HAP-1 (cell line): ENCODE results near the gene PLXNC1.

Experiments used
- DNase-seq, 2 experiments: peaks; one replicate each; pipeline ENCODE4 v3.0.0-alpha.2; 2016 to 2020; ENCODE audit warnings: low spot score in 2 of 2
- H3K27me3 ChIP-seq: fragments of 250-450 bp; sonication (Bioruptor Pico); 2 replicates; pipeline ENCODE4 v1.5.1; 2020; ENCODE audit warnings: low read depth, mild to moderate bottlenecking, moderate library complexity
- H3K36me3 ChIP-seq: fragments of 250-450 bp; sonication (Bioruptor Pico); replicated peaks from 2 replicates; pipeline ENCODE4 v1.5.1; 2020; ENCODE audit warnings: mild to moderate bottlenecking
- H3K4me1 ChIP-seq: fragments of 250-450 bp; sonication (Bioruptor Pico); 2 replicates; pipeline ENCODE4 v1.5.1; 2020; ENCODE audit warnings: mild to moderate bottlenecking
- H3K4me3 ChIP-seq: fragments of 250-450 bp; sonication (Bioruptor Pico); 2 replicates; pipeline ENCODE4 v1.5.1; 2020; ENCODE audit warnings: mild to moderate bottlenecking, moderate library complexity
- H3K9me3 ChIP-seq: fragments of 250-450 bp; sonication (Bioruptor Pico); 2 replicates; pipeline ENCODE4 v1.5.1; 2020; ENCODE audit warnings: mild to moderate bottlenecking, moderate library complexity
- in situ Hi-C: fragments of 300-500 bp; cut with MboI; formaldehyde crosslinking; loops from 3 replicates; pipeline ENCODE4 v1.14.3; 2020; ENCODE audit warnings: low sequenced_read_pairs, inconsistent platforms, mixed read lengths

The PLXNC1 gene

GRCh38 chr12:94218233-94218632 is 69.9 kb downstream of the PLXNC1 start:
- Histone ChIP-seq H3K9me3 (no peaks in the 10 kb centered on the region), H3K36me3 (peaks cover 9% of the 10 kb centered on the region), H3K4me3 (no peak overlapping the region), H3K27me3 (no peaks in the 10 kb centered on the region), H3K4me1 (no peaks in the 10 kb centered on the region; the same call in 1 of the 2 replicates)
- DNase-seq: no peak
- in situ Hi-C loops: no loop called here

GRCh38 chr12:94219622-94220302 is 71.4 kb downstream of the PLXNC1 start:
- no peak for DNase-seq
- Histone ChIP-seq H3K36me3 (peaks cover 9% of the 10 kb centered on the region), H3K4me1 (no peaks in the 10 kb centered on the region), H3K9me3 (no peaks in the 10 kb centered on the region), H3K27me3 (no peaks in the 10 kb centered on the region), H3K4me3 (no peak overlapping the region)
- in situ Hi-C loops: no loop called here

DNA sequence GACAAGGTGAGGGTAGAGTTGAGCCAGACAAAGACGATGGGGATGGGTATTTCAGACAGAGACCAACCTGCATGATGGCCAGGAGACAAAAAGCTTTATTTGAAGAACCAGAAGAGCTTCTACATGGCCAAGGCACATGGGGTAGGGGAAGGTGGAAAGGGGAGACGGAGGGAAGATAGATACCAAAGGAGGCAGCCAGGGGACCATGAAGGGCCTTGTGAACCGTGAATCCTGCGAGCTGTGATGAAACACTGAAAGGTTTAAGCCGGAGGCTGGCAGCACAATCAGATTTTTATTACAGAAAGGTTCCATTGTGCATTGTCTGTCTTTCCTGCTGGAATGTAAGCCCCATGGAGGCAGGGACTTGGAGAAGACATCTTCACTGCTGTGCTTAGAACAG is 72.4 kb downstream of the PLXNC1 start:
- Histone ChIP-seq H3K36me3 (peaks cover 9% of the 10 kb centered on the region), H3K27me3 (no peaks in the 10 kb centered on the region), H3K4me3 (no peak overlapping the region), H3K4me1 (no peaks in the 10 kb centered on the region), H3K9me3 (no peaks in the 10 kb centered on the region)
- in situ Hi-C loops: no loop called here
- no peak for DNase-seq

DNA sequence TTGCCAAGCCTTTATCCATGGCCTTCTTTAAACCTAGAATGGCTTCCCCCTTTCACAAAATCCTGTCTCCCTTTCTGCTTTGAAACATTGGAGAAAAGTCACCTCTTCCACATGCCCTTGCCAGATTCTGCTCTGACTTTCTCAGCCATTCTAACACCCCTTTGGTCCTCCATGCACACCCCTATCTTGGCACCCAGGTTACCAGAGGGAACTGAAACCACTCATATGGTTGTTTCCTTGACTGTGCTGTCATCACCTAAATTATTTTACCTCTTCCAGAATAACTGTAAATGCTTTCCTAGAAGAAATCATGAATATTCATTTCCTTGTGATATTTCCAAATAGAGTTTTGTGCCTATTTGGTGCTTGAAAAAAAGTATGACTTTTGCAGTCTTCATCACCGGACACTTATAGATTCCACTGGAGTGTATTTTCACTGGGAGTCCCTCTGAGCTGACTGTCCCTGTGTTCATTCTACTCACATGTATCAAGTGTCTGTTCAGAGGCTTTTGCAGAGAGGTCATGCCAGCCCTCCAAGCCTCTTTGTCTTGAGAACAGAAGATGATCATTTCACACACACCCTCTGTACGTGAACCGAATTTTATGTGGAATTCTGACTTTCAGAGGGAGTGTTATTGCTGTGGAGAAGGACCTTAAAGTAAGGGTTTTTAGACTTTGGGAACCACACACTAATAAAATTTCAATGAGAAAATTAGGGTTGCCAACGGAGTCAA is 74.1 kb downstream of the PLXNC1 start:
- H3K4me1 ChIP-seq: no peaks in the 10 kb centered on the region
- in situ Hi-C loops: no loop called here
- no peak overlapping the region for H3K4me3 ChIP-seq
- H3K27me3 ChIP-seq: no peaks in the 10 kb centered on the region
- no peak for DNase-seq
- peaks cover 13% of the 10 kb centered on the region for H3K36me3 ChIP-seq
- no peaks in the 10 kb centered on the region for H3K9me3 ChIP-seq

- in situ Hi-C loops: no loop called here
- H3K27me3 ChIP-seq: no peaks in the 10 kb centered on the region
- H3K36me3 ChIP-seq: peaks cover 13% of the 10 kb centered on the region
- no peaks in the 10 kb centered on the region for H3K4me1 ChIP-seq
- H3K4me3 ChIP-seq: no peak overlapping the region
- no peak for DNase-seq
- no peaks in the 10 kb centered on the region for H3K9me3 ChIP-seq
Observed at GRCh38 chr12:94223842-94224241, 75.5 kb downstream of the PLXNC1 start.

DNA sequence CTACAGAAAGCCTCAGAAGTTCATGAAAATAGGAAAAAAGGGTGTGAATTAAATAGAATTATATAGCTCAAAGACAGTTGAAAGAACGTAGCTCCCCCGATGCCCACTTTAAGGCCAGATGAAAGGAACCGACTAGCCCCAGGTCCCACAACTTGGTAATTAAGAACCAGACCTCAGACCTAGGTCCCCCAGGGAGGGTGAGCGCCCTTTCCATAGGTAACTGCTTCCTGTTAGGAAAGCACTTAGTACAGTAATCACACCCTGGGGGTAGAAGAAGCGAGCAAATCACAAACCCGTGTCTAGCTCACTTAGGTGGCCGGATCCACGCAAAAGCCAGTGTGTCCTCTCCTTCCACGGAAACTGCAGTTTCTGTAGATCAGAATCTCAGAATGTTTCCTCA is 77.1 kb downstream of the PLXNC1 start:
- no peaks in the 10 kb centered on the region for H3K9me3 ChIP-seq
- in situ Hi-C loops: no loop called here
- H3K36me3 ChIP-seq: peaks cover 10% of the 10 kb centered on the region
- no peak for DNase-seq
- no peaks in the 10 kb centered on the region for H3K4me1 ChIP-seq
- H3K27me3 ChIP-seq: no peaks in the 10 kb centered on the region
- no peak overlapping the region for H3K4me3 ChIP-seq

GRCh38 chr12:94225947-94226630 is 77.7 kb downstream of the PLXNC1 start:
- no peak for DNase-seq
- Histone ChIP-seq H3K27me3 (no peaks in the 10 kb centered on the region), H3K9me3 (no peaks in the 10 kb centered on the region), H3K4me3 (no peak overlapping the region), H3K36me3 (peaks cover 6% of the 10 kb centered on the region), H3K4me1 (no peaks in the 10 kb centered on the region)
- in situ Hi-C loops: no loop called here

DNA sequence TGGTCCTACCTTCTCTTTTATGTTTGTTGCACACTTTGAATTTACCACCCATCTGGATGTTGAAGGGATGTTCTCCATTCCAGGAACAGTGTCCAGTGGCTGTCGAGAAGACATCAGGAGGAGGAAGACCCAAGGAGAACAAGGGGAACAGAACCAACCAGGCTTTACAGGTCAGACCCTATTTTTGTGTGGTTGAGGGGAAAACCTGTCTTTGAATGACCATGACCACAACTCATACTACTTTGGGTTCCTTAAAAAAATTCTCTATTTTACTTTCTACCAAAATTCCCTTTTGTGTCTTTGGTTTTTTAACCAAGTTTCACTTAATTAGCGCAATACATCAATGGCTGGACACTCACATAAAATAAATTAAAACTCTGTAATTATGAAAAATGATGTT is 78.7 kb downstream of the PLXNC1 start:
- H3K9me3 ChIP-seq: no peaks in the 10 kb centered on the region
- H3K4me3 ChIP-seq: no peak overlapping the region
- no peaks in the 10 kb centered on the region for H3K4me1 ChIP-seq
- DNase-seq: no peak
- in situ Hi-C loops: no loop called here
- H3K27me3 ChIP-seq: no peaks in the 10 kb centered on the region
- peaks cover 4% of the 10 kb centered on the region for H3K36me3 ChIP-seq

GRCh38 chr12:94228488-94228907 is 80.1 kb downstream of the PLXNC1 start:
- Histone ChIP-seq H3K4me3 (no peak overlapping the region), H3K36me3 (peaks cover 4% of the 10 kb centered on the region; the same call in 1 of the 2 replicates), H3K4me1 (peaks cover 4% of the 10 kb centered on the region), H3K9me3 (no peaks in the 10 kb centered on the region), H3K27me3 (no peaks in the 10 kb centered on the region)
- DNase-seq: no peak
- in situ Hi-C loops: no loop called here

DNA sequence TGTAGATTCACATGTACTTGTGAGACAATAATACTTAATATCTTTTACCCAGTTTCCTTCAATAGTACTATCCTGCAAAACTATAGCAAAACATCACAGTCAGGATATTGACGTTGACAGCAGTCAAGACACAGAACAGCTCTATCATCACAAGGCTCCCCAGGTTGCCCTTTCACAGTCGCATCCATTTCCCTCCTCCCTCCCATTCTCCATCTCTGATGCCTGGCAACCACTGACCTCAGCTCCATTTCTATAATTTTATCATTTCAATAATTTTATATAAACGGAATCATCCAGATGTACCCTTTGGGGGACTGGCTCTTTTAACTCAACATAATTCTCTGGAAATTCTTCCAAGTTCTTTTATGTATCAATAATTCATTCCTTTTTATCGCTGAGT is 81.5 kb downstream of the PLXNC1 start:
- in situ Hi-C loops: no loop called here
- no peak overlapping the region for H3K4me3 ChIP-seq
- H3K27me3 ChIP-seq: no peaks in the 10 kb centered on the region
- H3K36me3 ChIP-seq: peaks cover 4% of the 10 kb centered on the region; the same call in 1 of the 2 replicates
- no peak for DNase-seq
- no peaks in the 10 kb centered on the region for H3K9me3 ChIP-seq
- H3K4me1 ChIP-seq: peaks cover 17% of the 10 kb centered on the region

DNA sequence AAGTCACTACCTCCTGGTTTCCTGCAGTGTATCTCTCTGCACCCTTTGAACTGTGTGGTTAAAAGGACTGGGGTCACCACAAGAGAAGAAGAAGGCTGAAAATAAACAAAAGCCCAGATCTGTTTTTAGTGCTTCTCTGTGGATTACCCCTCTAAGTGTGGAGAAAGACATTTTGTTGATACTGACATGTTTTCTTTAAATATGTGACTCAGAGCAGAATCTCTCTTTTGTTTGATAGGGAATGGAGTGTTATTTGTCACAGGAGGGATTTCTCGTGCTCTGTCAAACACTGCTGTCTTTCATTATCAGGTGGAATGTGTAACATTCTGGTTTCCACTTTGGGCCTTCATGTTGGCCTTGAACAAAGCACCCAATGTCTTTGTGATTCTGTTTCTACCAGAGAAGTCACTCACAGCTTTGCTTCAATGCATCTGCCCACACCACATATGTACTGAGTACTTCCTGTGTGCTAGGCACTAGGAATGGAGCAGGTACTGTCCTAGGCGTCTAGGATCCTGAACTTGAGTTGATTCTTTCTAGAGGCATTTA is 82.1 kb downstream of the PLXNC1 start:
- Histone ChIP-seq H3K4me3 (no peak overlapping the region), H3K27me3 (no peaks in the 10 kb centered on the region), H3K9me3 (no peaks in the 10 kb centered on the region), H3K36me3 (peaks cover 4% of the 10 kb centered on the region; the same call in 1 of the 2 replicates), H3K4me1 (peaks cover 22% of the 10 kb centered on the region)
- DNase-seq: no peak
- in situ Hi-C loops: no loop called here

DNA sequence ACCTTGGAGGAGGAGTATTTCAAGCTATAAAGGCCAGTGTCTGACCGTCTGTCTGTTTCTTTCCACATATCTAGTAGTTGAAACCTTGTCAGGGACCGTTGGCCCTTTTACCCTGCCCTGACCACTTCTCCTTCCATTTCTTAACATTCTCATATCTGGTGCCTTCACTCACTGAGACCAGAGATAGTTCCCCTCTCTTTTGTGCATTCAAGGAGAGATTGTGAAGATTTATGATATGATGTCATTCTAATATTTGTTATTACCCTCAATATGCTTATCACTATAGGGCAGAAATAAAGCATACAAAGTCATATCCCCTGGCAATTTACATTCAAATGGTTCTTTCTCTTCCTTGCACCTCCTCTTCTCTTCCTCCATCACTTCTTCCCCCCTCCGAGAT is 83.3 kb downstream of the PLXNC1 start:
- Histone ChIP-seq H3K27me3 (no peaks in the 10 kb centered on the region), H3K4me3 (no peak overlapping the region), H3K4me1 (peaks cover 29% of the 10 kb centered on the region), H3K36me3 (peaks cover 4% of the 10 kb centered on the region; the same call in 1 of the 2 replicates), H3K9me3 (no peaks in the 10 kb centered on the region)
- DNase-seq: no peak
- in situ Hi-C loops: no loop called here

DNA sequence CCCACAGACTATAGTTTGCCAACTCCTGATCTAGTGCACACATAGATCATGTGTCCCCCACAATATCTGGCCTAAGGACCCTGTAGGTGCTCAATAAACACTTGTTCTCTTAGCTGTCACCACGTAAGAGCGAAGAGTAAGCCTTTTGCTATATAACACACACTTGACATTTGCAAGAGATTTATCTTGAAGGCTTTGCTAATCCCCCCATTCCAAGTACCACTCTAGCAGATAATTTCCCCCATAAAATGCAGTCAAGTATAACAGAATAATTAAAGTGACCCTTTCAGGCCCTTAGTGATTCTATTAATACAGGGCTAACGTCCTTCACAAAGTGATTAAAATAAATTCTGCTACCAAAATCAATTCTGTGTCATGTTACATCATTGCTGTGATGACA is 87.5 kb downstream of the PLXNC1 start:
- Histone ChIP-seq H3K4me3 (no peak overlapping the region), H3K4me1 (peaks cover 29% of the 10 kb centered on the region), H3K9me3 (no peaks in the 10 kb centered on the region), H3K36me3 (no peaks in the 10 kb centered on the region), H3K27me3 (no peaks in the 10 kb centered on the region)
- in situ Hi-C loops: no loop called here
- peak in 1 of 2 experiments; percentile 75 for DNase-seq
